ENCODE data around the gene USP12.

The USP12 gene

GRCh38 chr13:27118428-27119054 lies 53.1 kb downstream of the USP12 start:
- TF ChIP-seq POLR2AphosphoS5 (IDR thresholded peaks at IDR 0.05; ENCODE audit: low read depth) (no peak), GABPA (IDR thresholded peaks at IDR 0.05; ENCODE audit: low read depth) (no peak), SPI1 (IDR thresholded peaks at IDR 0.05; ENCODE audit: borderline replicate concordance, low read depth) (no peak)
- TF ChIP-seq, protein P1, sequence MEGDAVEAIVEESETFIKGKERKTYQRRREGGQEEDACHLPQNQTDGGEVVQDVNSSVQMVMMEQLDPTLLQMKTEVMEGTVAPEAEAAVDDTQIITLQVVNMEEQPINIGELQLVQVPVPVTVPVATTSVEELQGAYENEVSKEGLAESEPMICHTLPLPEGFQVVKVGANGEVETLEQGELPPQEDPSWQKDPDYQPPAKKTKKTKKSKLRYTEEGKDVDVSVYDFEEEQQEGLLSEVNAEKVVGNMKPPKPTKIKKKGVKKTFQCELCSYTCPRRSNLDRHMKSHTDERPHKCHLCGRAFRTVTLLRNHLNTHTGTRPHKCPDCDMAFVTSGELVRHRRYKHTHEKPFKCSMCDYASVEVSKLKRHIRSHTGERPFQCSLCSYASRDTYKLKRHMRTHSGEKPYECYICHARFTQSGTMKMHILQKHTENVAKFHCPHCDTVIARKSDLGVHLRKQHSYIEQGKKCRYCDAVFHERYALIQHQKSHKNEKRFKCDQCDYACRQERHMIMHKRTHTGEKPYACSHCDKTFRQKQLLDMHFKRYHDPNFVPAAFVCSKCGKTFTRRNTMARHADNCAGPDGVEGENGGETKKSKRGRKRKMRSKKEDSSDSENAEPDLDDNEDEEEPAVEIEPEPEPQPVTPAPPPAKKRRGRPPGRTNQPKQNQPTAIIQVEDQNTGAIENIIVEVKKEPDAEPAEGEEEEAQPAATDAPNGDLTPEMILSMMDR (IDR thresholded peaks at IDR 0.05; ENCODE audit: insufficient read depth, low read length), result no peak
- TF ChIP-seq, protein P2, sequence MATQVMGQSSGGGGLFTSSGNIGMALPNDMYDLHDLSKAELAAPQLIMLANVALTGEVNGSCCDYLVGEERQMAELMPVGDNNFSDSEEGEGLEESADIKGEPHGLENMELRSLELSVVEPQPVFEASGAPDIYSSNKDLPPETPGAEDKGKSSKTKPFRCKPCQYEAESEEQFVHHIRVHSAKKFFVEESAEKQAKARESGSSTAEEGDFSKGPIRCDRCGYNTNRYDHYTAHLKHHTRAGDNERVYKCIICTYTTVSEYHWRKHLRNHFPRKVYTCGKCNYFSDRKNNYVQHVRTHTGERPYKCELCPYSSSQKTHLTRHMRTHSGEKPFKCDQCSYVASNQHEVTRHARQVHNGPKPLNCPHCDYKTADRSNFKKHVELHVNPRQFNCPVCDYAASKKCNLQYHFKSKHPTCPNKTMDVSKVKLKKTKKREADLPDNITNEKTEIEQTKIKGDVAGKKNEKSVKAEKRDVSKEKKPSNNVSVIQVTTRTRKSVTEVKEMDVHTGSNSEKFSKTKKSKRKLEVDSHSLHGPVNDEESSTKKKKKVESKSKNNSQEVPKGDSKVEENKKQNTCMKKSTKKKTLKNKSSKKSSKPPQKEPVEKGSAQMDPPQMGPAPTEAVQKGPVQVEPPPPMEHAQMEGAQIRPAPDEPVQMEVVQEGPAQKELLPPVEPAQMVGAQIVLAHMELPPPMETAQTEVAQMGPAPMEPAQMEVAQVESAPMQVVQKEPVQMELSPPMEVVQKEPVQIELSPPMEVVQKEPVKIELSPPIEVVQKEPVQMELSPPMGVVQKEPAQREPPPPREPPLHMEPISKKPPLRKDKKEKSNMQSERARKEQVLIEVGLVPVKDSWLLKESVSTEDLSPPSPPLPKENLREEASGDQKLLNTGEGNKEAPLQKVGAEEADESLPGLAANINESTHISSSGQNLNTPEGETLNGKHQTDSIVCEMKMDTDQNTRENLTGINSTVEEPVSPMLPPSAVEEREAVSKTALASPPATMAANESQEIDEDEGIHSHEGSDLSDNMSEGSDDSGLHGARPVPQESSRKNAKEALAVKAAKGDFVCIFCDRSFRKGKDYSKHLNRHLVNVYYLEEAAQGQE (IDR thresholded peaks at IDR 0.05; ENCODE audit: insufficient replicate concordance, low read depth), result no peak
- H3K27me3 ChIP-seq (ENCODE audit: insufficient read depth, poor library complexity, severe bottlenecking), result no peaks in the 10 kb centered on the region
- no peak for DNase-seq (ENCODE audit: low read depth in 1 of 2, low spot score in 1 of 2)
- H3K4me3 ChIP-seq (replicated peaks; ENCODE audit: insufficient read depth, low read length), result no peak overlapping the region
- H3K27ac ChIP-seq (replicated peaks), result no peak overlapping the region

DNA sequence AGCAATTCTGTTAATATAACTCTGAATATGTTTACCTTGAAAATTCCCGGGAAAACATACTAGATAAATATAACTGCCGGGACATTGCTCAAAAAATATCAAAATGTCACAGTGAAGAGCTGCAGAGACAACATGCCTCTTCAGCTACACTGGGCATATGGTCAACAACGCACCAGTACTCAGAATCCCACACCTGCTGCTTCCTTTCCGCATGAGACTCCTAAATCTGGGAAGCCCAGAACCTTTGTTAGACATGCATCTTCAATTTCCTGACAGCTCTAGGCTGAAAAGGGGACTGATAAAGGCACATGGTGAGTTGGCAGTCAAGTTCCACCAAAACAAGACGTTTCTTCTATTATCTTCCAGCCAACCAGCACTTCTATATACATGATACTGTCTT lies 53.7 kb downstream of the USP12 start:
- DNase-seq (ENCODE audit: low read depth in 1 of 2, low spot score in 1 of 2), result no peak
- H3K4me3 ChIP-seq (replicated peaks; ENCODE audit: insufficient read depth, low read length), result no peak overlapping the region
- no peak for TF ChIP-seq GABPA (IDR thresholded peaks at IDR 0.05; ENCODE audit: low read depth)
- no peak for TF ChIP-seq POLR2AphosphoS5 (IDR thresholded peaks at IDR 0.05; ENCODE audit: low read depth)
- TF ChIP-seq, protein P2 (IDR thresholded peaks at IDR 0.05; ENCODE audit: insufficient replicate concordance, low read depth), result no peak
- no peak for TF ChIP-seq SPI1 (IDR thresholded peaks at IDR 0.05; ENCODE audit: borderline replicate concordance, low read depth)
- TF ChIP-seq, protein P1 (IDR thresholded peaks at IDR 0.05; ENCODE audit: insufficient read depth, low read length), result no peak
- H3K27ac ChIP-seq (replicated peaks), result no peak overlapping the region
- H3K27me3 ChIP-seq (ENCODE audit: insufficient read depth, poor library complexity, severe bottlenecking), result no peaks in the 10 kb centered on the region

GRCh38 chr13:27117158-27117557 lies 54.5 kb downstream of the USP12 start:
- Histone ChIP-seq H3K27ac (replicated peaks) (no peak overlapping the region), H3K27me3 (ENCODE audit: insufficient read depth, poor library complexity, severe bottlenecking) (no peaks in the 10 kb centered on the region), H3K4me3 (replicated peaks; ENCODE audit: insufficient read depth, low read length) (no peak overlapping the region)
- no peak for DNase-seq (ENCODE audit: low read depth in 1 of 2, low spot score in 1 of 2)
- TF ChIP-seq POLR2AphosphoS5 (IDR thresholded peaks at IDR 0.05; ENCODE audit: low read depth) (no peak), GABPA (IDR thresholded peaks at IDR 0.05; ENCODE audit: low read depth) (no peak), SPI1 (IDR thresholded peaks at IDR 0.05; ENCODE audit: borderline replicate concordance, low read depth) (no peak)
- TF ChIP-seq, protein P2 (IDR thresholded peaks at IDR 0.05; ENCODE audit: insufficient replicate concordance, low read depth), result no peak
- TF ChIP-seq, protein P1 (IDR thresholded peaks at IDR 0.05; ENCODE audit: insufficient read depth, low read length), result no peak

Data from HL-60 (cell line).